SJCRH30 (cell line): ENCODE results near the gene KLLN. TPM values are rescaled to one million over a fixed set of nuclear protein-coding genes. Genes with fewer than 3 reads are reported as not detected.
"Not testable (repeated sequence)": the region's sequence is repeated elsewhere in the genome, so short reads cannot be mapped to it uniquely, and the experiment has no call there.

Experiments used
- DNase-seq, 2 experiments: peaks; one replicate each; pipeline ENCODE4 v3.0.0-alpha.2; 2015 to 2020
- H3K27ac ChIP-seq: fragments of 250-450 bp; sonication (Bioruptor Pico); 2 replicates; pipeline ENCODE4 v1.5.1; 2020; ENCODE audit warnings: mild to moderate bottlenecking, moderate library complexity
- H3K27me3 ChIP-seq: fragments of 250-450 bp; sonication (Bioruptor Pico); 2 replicates; pipeline ENCODE4 v1.5.1; 2020; ENCODE audit warnings: mild to moderate bottlenecking, moderate library complexity
- H3K36me3 ChIP-seq: fragments of 250-450 bp; sonication (Bioruptor Pico); 2 replicates; pipeline ENCODE4 v1.5.1; 2020; ENCODE audit warnings: mild to moderate bottlenecking, moderate library complexity
- H3K4me1 ChIP-seq: fragments of 250-450 bp; sonication (Bioruptor Pico); 2 replicates; pipeline ENCODE4 v1.5.1; 2020; ENCODE audit warnings: mild to moderate bottlenecking, moderate library complexity
- H3K4me3 ChIP-seq: fragments of 250-450 bp; sonication (Bioruptor Pico); 2 replicates; pipeline ENCODE4 v1.5.1; 2020; ENCODE audit warnings: mild to moderate bottlenecking, moderate library complexity
- H3K9me3 ChIP-seq: fragments of 250-450 bp; sonication (Bioruptor Pico); replicated peaks from 2 replicates; pipeline ENCODE4 v1.5.1; 2020; ENCODE audit warnings: mild to moderate bottlenecking, moderate library complexity
- total RNA-seq: library from RNA; depleted of rRNA; stranded (reverse); fragments of >200 nt; shearing (Covaris generic); gene quantifications from 2 replicates; pipeline ENCODE4 v1.2.3, GENCODE V29; 2014

The KLLN gene
- total RNA-seq, 1 experiment from 2014 or later = 0.02 TPM

DNA sequence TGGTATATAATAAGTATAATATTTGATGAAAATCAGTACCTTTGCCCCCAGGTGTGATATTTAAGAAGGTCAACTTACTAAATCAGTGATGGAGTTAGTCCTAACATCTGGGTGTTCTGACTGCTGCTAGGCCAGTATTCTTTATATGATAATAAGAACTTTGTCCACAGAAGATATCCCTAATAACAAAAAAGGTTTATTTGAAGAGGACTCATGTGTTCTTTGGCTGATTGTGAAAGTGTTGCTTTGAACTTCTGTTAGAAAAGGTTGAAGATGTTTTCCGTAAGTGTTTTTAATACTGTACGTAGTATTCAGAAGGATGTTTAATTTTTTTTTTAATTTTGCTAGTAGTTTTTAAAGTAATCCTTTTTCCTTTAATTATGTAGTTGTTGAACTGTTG, 10.3 kb upstream of the KLLN start:
- H3K27me3 ChIP-seq = no peaks in the 10 kb centered on the region
- DNase-seq = no peak
- no peaks in the 10 kb centered on the region for H3K4me1 ChIP-seq
- no peaks in the 10 kb centered on the region for H3K9me3 ChIP-seq
- H3K27ac ChIP-seq = no peak overlapping the region
- H3K4me3 ChIP-seq = no peak overlapping the region
- no peaks in the 10 kb centered on the region for H3K36me3 ChIP-seq

- H3K27ac ChIP-seq = no peak overlapping the region
- DNase-seq = no peak
Measured at GRCh38 chr10:87872828-87873227, 9.5 kb upstream of the KLLN start.

GRCh38 chr10:87869773-87870551, 6.6 kb upstream of the KLLN start:
- H3K4me3 ChIP-seq = no peak overlapping the region
- no peaks in the 10 kb centered on the region for H3K9me3 ChIP-seq
- no peak for DNase-seq
- no peaks in the 10 kb centered on the region for H3K4me1 ChIP-seq
- no peaks in the 10 kb centered on the region for H3K27me3 ChIP-seq
- no peak overlapping the region for H3K27ac ChIP-seq
- no peaks in the 10 kb centered on the region for H3K36me3 ChIP-seq

More at GRCh38 chr10:87872828-87873227, 9.5 kb upstream of the KLLN start:
- no peaks in the 10 kb centered on the region for H3K27me3 ChIP-seq
- no peak overlapping the region for H3K4me3 ChIP-seq
- H3K4me1 ChIP-seq = no peaks in the 10 kb centered on the region
- H3K9me3 ChIP-seq = no peaks in the 10 kb centered on the region
- H3K36me3 ChIP-seq = no peaks in the 10 kb centered on the region

DNA sequence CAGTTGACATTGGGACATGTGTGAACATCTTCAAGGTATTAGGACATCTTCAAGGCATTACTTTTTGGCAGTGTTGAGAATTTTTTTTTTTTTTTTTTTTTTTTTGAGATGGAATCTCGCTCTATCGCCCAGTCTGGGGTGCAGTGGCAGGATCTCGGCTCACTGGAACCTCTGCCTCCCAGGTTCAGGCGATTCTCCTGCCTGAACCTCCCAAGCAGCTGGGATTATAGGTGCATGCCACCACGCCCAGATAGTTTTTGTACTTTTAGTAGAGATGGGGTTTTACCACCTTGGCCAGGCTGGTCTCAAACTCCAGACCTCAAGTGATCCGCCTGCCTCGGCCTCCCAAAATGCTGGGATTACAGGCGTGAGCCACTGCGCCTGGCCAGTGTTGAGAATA, 5.8 kb upstream of the KLLN start:
- H3K9me3 ChIP-seq, H3K4me1 ChIP-seq, H3K4me3 ChIP-seq, H3K27ac ChIP-seq, H3K27me3 ChIP-seq, DNase-seq, H3K36me3 ChIP-seq: not testable (repeated sequence)

- no peaks in the 10 kb centered on the region for H3K4me1 ChIP-seq
- no peaks in the 10 kb centered on the region for H3K27me3 ChIP-seq
- H3K9me3 ChIP-seq = no peaks in the 10 kb centered on the region
- H3K36me3 ChIP-seq = no peaks in the 10 kb centered on the region
- no peak for DNase-seq
- no peak overlapping the region for H3K27ac ChIP-seq
- H3K4me3 ChIP-seq = no peak overlapping the region
Measured at GRCh38 chr10:87868277-87868676, 4.9 kb upstream of the KLLN start.

DNA sequence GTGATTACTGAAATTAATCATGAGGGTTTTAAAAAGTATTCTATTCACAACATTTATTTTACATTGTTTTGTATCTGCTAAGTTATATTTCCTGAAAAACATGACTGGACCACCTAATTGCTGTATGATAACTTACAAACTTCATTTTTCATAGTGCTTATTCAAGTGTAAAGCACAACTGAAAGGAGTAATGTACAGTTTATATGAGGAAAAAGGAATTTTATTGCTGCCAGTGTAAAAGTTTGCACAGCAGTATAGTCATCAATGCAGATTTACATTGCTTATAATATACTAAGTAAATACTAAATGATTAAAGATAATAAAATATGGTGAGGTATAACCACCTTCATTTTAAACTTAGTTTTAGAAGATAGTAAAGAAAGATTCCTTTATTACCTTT, 4.1 kb upstream of the KLLN start:
- Histone ChIP-seq H3K9me3 (no peaks in the 10 kb centered on the region), H3K27me3 (no peaks in the 10 kb centered on the region), H3K4me3 (no peak overlapping the region), H3K4me1 (no peaks in the 10 kb centered on the region), H3K27ac (no peak overlapping the region), H3K36me3 (no peaks in the 10 kb centered on the region)
- no peak for DNase-seq

GRCh38 chr10:87866412-87866974, 3.2 kb upstream of the KLLN start:
- H3K9me3 ChIP-seq = no peaks in the 10 kb centered on the region
- H3K27ac ChIP-seq = no peak overlapping the region
- no peaks in the 10 kb centered on the region for H3K4me1 ChIP-seq
- no peaks in the 10 kb centered on the region for H3K27me3 ChIP-seq
- peak overlapping the region; percentile 87 for H3K4me3 ChIP-seq
- DNase-seq = no peak
- no peaks in the 10 kb centered on the region for H3K36me3 ChIP-seq

DNA sequence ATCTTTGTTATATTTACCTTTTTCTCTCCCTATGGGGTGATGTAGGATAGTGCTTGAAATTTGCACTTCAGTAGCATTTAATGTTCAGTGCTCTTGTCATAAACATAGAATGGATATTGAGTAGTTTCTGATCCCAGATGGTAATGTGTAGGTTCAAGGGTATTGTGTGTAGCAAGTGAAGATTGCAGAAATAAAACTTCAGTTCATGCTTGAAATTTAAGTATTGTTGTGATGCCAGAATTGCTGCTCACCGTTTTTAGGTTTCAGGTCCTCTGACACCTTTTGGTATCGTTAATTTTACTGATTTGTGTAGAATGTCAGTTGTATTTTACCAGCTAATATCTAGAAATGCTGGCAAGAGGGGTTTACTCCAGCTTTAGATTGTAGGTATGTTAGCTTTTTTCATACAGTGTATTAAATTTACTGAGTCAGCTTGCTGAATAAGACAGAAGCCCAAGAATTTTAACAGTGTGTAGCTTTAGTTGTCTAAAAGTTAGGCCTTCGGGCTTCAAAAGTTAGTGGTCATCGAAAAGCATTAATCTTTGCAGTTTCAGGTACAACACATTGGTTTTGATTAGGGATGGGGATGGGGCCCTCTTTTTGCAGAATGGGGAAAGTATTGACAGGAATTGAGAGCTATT, 2.0 kb upstream of the KLLN start:
- Histone ChIP-seq H3K27ac (no peak overlapping the region), H3K27me3 (no peaks in the 10 kb centered on the region), H3K9me3 (no peaks in the 10 kb centered on the region), H3K4me3 (peak overlapping the region; percentile 87), H3K36me3 (no peaks in the 10 kb centered on the region), H3K4me1 (no peaks in the 10 kb centered on the region)
- DNase-seq = no peak

- H3K36me3 ChIP-seq = no peaks in the 10 kb centered on the region
- DNase-seq = peak in 1 of 2 experiments; percentile 34
- no peaks in the 10 kb centered on the region for H3K27me3 ChIP-seq
- peak overlapping the region; percentile 87 for H3K4me3 ChIP-seq
- H3K27ac ChIP-seq = 0 out of 2 replicates have a peak overlapping the region, but pooled peaks have one; percentile 8
- no peaks in the 10 kb centered on the region for H3K9me3 ChIP-seq
- no peaks in the 10 kb centered on the region for H3K4me1 ChIP-seq
Measured at GRCh38 chr10:87864496-87865059, 1.2 kb upstream of the KLLN start.

DNA sequence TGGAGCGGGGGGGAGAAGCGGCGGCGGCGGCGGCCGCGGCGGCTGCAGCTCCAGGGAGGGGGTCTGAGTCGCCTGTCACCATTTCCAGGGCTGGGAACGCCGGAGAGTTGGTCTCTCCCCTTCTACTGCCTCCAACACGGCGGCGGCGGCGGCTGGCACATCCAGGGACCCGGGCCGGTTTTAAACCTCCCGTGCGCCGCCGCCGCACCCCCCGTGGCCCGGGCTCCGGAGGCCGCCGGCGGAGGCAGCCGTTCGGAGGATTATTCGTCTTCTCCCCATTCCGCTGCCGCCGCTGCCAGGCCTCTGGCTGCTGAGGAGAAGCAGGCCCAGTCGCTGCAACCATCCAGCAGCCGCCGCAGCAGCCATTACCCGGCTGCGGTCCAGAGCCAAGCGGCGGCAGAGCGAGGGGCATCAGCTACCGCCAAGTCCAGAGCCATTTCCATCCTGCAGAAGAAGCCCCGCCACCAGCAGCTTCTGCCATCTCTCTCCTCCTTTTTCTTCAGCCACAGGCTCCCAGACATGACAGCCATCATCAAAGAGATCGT, 690 bp upstream of the KLLN start:
- not testable (repeated sequence) for H3K27me3 ChIP-seq, H3K9me3 ChIP-seq, H3K4me1 ChIP-seq, H3K36me3 ChIP-seq
- peak; percentile 13 to 50 for DNase-seq
- Histone ChIP-seq H3K4me3 (peak overlapping the region; percentile 87), H3K27ac (peak overlapping the region; percentile 8; the same call in 1 of the 2 replicates)

- peak overlapping the region; percentile 87 for H3K4me3 ChIP-seq
- no peak for DNase-seq
- H3K4me1 ChIP-seq = no peaks in the 10 kb centered on the region
- H3K36me3 ChIP-seq = no peaks in the 10 kb centered on the region
- no peaks in the 10 kb centered on the region for H3K27me3 ChIP-seq
- no peaks in the 10 kb centered on the region for H3K9me3 ChIP-seq
- no peak overlapping the region for H3K27ac ChIP-seq
Measured at GRCh38 chr10:87862679-87863052, 667 bp downstream of the KLLN start.

GRCh38 chr10:87861953-87862678, 1.2 kb downstream of the KLLN start:
- H3K9me3 ChIP-seq = no peaks in the 10 kb centered on the region
- H3K27me3 ChIP-seq = no peaks in the 10 kb centered on the region
- H3K4me1 ChIP-seq = no peaks in the 10 kb centered on the region
- no peak overlapping the region for H3K27ac ChIP-seq
- no peaks in the 10 kb centered on the region for H3K36me3 ChIP-seq
- H3K4me3 ChIP-seq = peak overlapping the region; percentile 87
- DNase-seq = peak; percentile 76 to 80

DNA sequence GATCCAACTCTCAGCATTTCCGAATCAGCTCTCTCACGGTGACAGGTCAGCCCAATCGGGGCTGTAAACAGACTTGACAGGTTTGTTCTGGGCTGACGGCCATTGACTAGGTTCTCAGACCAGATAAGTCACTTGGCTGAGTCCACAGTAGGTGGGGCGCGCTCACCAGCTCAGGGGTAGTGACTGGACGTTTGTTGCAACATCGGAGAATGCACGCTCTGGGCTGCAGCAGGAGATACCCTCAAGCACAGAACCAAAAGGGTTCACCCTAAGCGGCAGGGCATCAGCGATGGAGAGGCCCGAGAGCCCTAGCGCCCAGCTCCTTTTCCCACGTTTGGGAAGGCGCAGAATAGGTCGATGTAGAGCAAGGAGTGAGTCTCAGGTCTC, 1.8 kb downstream of the KLLN start:
- no peaks in the 10 kb centered on the region for H3K9me3 ChIP-seq
- H3K4me1 ChIP-seq = no peaks in the 10 kb centered on the region
- no peak overlapping the region for H3K4me3 ChIP-seq
- no peak overlapping the region for H3K27ac ChIP-seq
- no peaks in the 10 kb centered on the region for H3K27me3 ChIP-seq
- no peak for DNase-seq
- no peaks in the 10 kb centered on the region for H3K36me3 ChIP-seq

DNA sequence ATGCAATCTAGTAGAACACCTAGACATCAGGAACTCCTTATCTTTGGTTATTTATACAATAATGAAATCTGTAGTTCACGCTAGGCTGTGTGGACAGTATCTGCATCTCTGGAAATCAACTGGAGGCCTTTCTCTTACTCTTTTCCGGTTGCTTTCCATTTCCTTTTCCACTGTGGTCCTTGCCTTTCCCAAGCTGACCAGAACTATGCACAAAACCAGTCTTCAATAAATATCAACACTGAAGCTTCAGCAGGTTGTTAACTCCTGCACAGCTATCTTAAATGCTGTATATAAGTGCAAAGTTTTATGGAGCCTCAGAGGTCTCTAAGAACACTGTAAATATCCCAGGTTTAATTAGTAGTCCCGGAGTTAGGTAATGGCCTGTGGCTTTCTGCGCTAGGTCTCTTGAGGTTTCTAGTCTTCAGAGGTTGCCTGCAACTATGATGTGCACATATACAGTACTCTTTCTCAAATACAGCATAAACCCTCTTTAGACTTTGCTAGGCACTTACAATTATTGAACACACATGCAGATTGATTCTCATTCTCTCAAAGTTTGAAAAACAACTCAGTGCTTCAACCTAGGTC, 2.4 kb downstream of the KLLN start:
- Histone ChIP-seq H3K4me1 (no peaks in the 10 kb centered on the region), H3K36me3 (no peaks in the 10 kb centered on the region), H3K9me3 (no peaks in the 10 kb centered on the region), H3K27ac (no peak overlapping the region), H3K27me3 (no peaks in the 10 kb centered on the region), H3K4me3 (no peak overlapping the region)
- no peak for DNase-seq
